ENCODE measurements around the gene CEP72. TPM values are rescaled to one million over a fixed set of nuclear protein-coding genes. Genes with fewer than 3 reads are reported as not detected.

CEP72 gene
- total RNA-seq, 2 experiments from 2014 or later, result 34.4 to 38.6 TPM

GRCh38 chr5:638501-639252 lies 26.5 kb downstream of the CEP72 start:
- no peaks in the 10 kb centered on the region for H3K9me3 Mint-ChIP-seq (ENCODE audit: insufficient read depth)
- H3K27me3 Mint-ChIP-seq (ENCODE audit: low read depth), result no peaks in the 10 kb centered on the region
- no peak overlapping the region for H3K4me3 Mint-ChIP-seq
- no peak for ATAC-seq
- H3K27ac Mint-ChIP-seq, result no peak overlapping the region
- CTCF ChIA-PET, result no interaction called here
- H3K36me3 Mint-ChIP-seq (ENCODE audit: low read depth), result peaks cover 43% of the 10 kb centered on the region
- POLR2A ChIA-PET, result no interaction called here
- peaks cover 3% of the 10 kb centered on the region for H3K4me1 Mint-ChIP-seq (ENCODE audit: low read depth)
- DNase-seq, result no peak

- Mint-ChIP-seq H3K36me3 (ENCODE audit: low read depth) (peaks cover 43% of the 10 kb centered on the region), H3K4me3 (no peak overlapping the region), H3K27me3 (ENCODE audit: low read depth) (no peaks in the 10 kb centered on the region), H3K4me1 (ENCODE audit: low read depth) (peaks cover 3% of the 10 kb centered on the region), H3K27ac (no peak overlapping the region), H3K9me3 (ENCODE audit: insufficient read depth) (no peaks in the 10 kb centered on the region)
- no peak for ATAC-seq
- POLR2A ChIA-PET, result no interaction called here
- no peak for DNase-seq
- CTCF ChIA-PET, result no interaction called here
Observed at GRCh38 chr5:639253-639530, 27.1 kb downstream of the CEP72 start.

GRCh38 chr5:639584-640213 lies 27.6 kb downstream of the CEP72 start:
- no peak for ATAC-seq
- POLR2A ChIA-PET, result no interaction called here
- CTCF ChIA-PET, result no interaction called here
- no peaks in the 10 kb centered on the region for H3K9me3 Mint-ChIP-seq (ENCODE audit: insufficient read depth)
- DNase-seq, result no peak
- H3K27ac Mint-ChIP-seq, result no peak overlapping the region
- H3K4me1 Mint-ChIP-seq (ENCODE audit: low read depth), result peaks cover 3% of the 10 kb centered on the region
- no peak overlapping the region for H3K4me3 Mint-ChIP-seq
- H3K27me3 Mint-ChIP-seq (ENCODE audit: low read depth), result no peaks in the 10 kb centered on the region
- peaks cover 42% of the 10 kb centered on the region for H3K36me3 Mint-ChIP-seq (ENCODE audit: low read depth)

GRCh38 chr5:640461-641330 lies 28.6 kb downstream of the CEP72 start:
- H3K36me3 Mint-ChIP-seq (ENCODE audit: low read depth), result peaks cover 43% of the 10 kb centered on the region
- CTCF ChIA-PET, result no interaction called here
- DNase-seq, result no peak
- H3K27me3 Mint-ChIP-seq (ENCODE audit: low read depth), result no peaks in the 10 kb centered on the region
- H3K4me3 Mint-ChIP-seq, result no peak overlapping the region
- no peaks in the 10 kb centered on the region for H3K9me3 Mint-ChIP-seq (ENCODE audit: insufficient read depth)
- H3K27ac Mint-ChIP-seq, result no peak overlapping the region
- no peak for ATAC-seq
- peaks cover 3% of the 10 kb centered on the region for H3K4me1 Mint-ChIP-seq (ENCODE audit: low read depth)
- POLR2A ChIA-PET, result no interaction called here

GRCh38 chr5:641331-641765 lies 29.2 kb downstream of the CEP72 start:
- ATAC-seq (no peak), DNase-seq (no peak)
- ChIA-PET CTCF (no interaction called here), POLR2A (no interaction called here)
- peaks cover 3% of the 10 kb centered on the region for H3K4me1 Mint-ChIP-seq (ENCODE audit: low read depth)
- H3K9me3 Mint-ChIP-seq (ENCODE audit: insufficient read depth), result no peaks in the 10 kb centered on the region
- peaks cover 43% of the 10 kb centered on the region for H3K36me3 Mint-ChIP-seq (ENCODE audit: low read depth)
- no peak overlapping the region for H3K4me3 Mint-ChIP-seq
- no peak overlapping the region for H3K27ac Mint-ChIP-seq
- H3K27me3 Mint-ChIP-seq (ENCODE audit: low read depth), result no peaks in the 10 kb centered on the region

- H3K27ac Mint-ChIP-seq, result no peak overlapping the region
- H3K4me3 Mint-ChIP-seq, result no peak overlapping the region
- peaks cover 3% of the 10 kb centered on the region for H3K4me1 Mint-ChIP-seq (ENCODE audit: low read depth)
- H3K9me3 Mint-ChIP-seq (ENCODE audit: insufficient read depth), result no peaks in the 10 kb centered on the region
- ChIA-PET CTCF (no interaction called here), POLR2A (no interaction called here)
- DNase-seq, result no peak
- peaks cover 39% of the 10 kb centered on the region for H3K36me3 Mint-ChIP-seq (ENCODE audit: low read depth)
- H3K27me3 Mint-ChIP-seq (ENCODE audit: low read depth), result no peaks in the 10 kb centered on the region
- ATAC-seq, result no peak
Observed at GRCh38 chr5:642481-642880, 30.3 kb downstream of the CEP72 start.

- peaks cover 3% of the 10 kb centered on the region for H3K4me1 Mint-ChIP-seq (ENCODE audit: low read depth)
- ChIA-PET POLR2A (no interaction called here), CTCF (no interaction called here)
- DNase-seq (no peak), ATAC-seq (no peak)
- peaks cover 34% of the 10 kb centered on the region for H3K36me3 Mint-ChIP-seq (ENCODE audit: low read depth)
- no peaks in the 10 kb centered on the region for H3K27me3 Mint-ChIP-seq (ENCODE audit: low read depth)
- no peaks in the 10 kb centered on the region for H3K9me3 Mint-ChIP-seq (ENCODE audit: insufficient read depth)
- H3K4me3 Mint-ChIP-seq, result no peak overlapping the region
- H3K27ac Mint-ChIP-seq, result no peak overlapping the region
Observed at GRCh38 chr5:643351-643801, 31.2 kb downstream of the CEP72 start.

GRCh38 chr5:643811-644271 lies 31.7 kb downstream of the CEP72 start:
- H3K27ac Mint-ChIP-seq, result no peak overlapping the region
- POLR2A ChIA-PET, result no interaction called here
- ATAC-seq (no peak), DNase-seq (no peak)
- no peaks in the 10 kb centered on the region for H3K27me3 Mint-ChIP-seq (ENCODE audit: low read depth)
- peaks cover 34% of the 10 kb centered on the region for H3K36me3 Mint-ChIP-seq (ENCODE audit: low read depth)
- no peaks in the 10 kb centered on the region for H3K9me3 Mint-ChIP-seq (ENCODE audit: insufficient read depth)
- CTCF ChIA-PET, result no interaction called here
- no peak overlapping the region for H3K4me3 Mint-ChIP-seq
- peaks cover 3% of the 10 kb centered on the region for H3K4me1 Mint-ChIP-seq (ENCODE audit: low read depth)

GRCh38 chr5:644509-644908 lies 32.4 kb downstream of the CEP72 start:
- no peak for ATAC-seq
- CTCF ChIA-PET, result no interaction called here
- Mint-ChIP-seq H3K4me3 (no peak overlapping the region), H3K27ac (no peak overlapping the region), H3K36me3 (ENCODE audit: low read depth) (peaks cover 34% of the 10 kb centered on the region), H3K27me3 (ENCODE audit: low read depth) (no peaks in the 10 kb centered on the region), H3K4me1 (ENCODE audit: low read depth) (peaks cover 3% of the 10 kb centered on the region), H3K9me3 (ENCODE audit: insufficient read depth) (no peaks in the 10 kb centered on the region)
- POLR2A ChIA-PET, result no interaction called here
- DNase-seq, result no peak

GRCh38 chr5:644971-645370 lies 32.8 kb downstream of the CEP72 start:
- CTCF ChIA-PET, result no interaction called here
- no peaks in the 10 kb centered on the region for H3K27me3 Mint-ChIP-seq (ENCODE audit: low read depth)
- DNase-seq (no peak), ATAC-seq (no peak)
- POLR2A ChIA-PET, result no interaction called here
- H3K4me3 Mint-ChIP-seq, result no peak overlapping the region
- H3K27ac Mint-ChIP-seq, result no peak overlapping the region
- peaks cover 3% of the 10 kb centered on the region for H3K4me1 Mint-ChIP-seq (ENCODE audit: low read depth)
- peaks cover 34% of the 10 kb centered on the region for H3K36me3 Mint-ChIP-seq (ENCODE audit: low read depth)
- no peaks in the 10 kb centered on the region for H3K9me3 Mint-ChIP-seq (ENCODE audit: insufficient read depth)

- Mint-ChIP-seq H3K9me3 (ENCODE audit: insufficient read depth) (no peaks in the 10 kb centered on the region), H3K27ac (no peak overlapping the region), H3K4me1 (ENCODE audit: low read depth) (peaks cover 3% of the 10 kb centered on the region), H3K36me3 (ENCODE audit: low read depth) (peaks cover 30% of the 10 kb centered on the region), H3K27me3 (ENCODE audit: low read depth) (no peaks in the 10 kb centered on the region), H3K4me3 (no peak overlapping the region)
- no peak for DNase-seq
- CTCF ChIA-PET, result no interaction called here
- POLR2A ChIA-PET, result no interaction called here
- no peak for ATAC-seq
Observed at GRCh38 chr5:645421-645820, 33.3 kb downstream of the CEP72 start.

GRCh38 chr5:646396-647201 lies 34.5 kb downstream of the CEP72 start:
- Mint-ChIP-seq H3K36me3 (ENCODE audit: low read depth) (peaks cover 22% of the 10 kb centered on the region), H3K9me3 (ENCODE audit: insufficient read depth) (no peaks in the 10 kb centered on the region), H3K4me3 (no peak overlapping the region), H3K4me1 (ENCODE audit: low read depth) (peaks cover 3% of the 10 kb centered on the region), H3K27me3 (ENCODE audit: low read depth) (no peaks in the 10 kb centered on the region), H3K27ac (no peak overlapping the region)
- CTCF ChIA-PET, result no interaction called here
- DNase-seq (no peak), ATAC-seq (no peak)
- POLR2A ChIA-PET, result no interaction called here
